Keratinocyte (primary cell): ENCODE data around the gene ECT2L.

Experiments used
- CTCF ChIP-seq, 3 experiments: IDR thresholded peaks in 1 of 3; conservative IDR thresholded peaks in 1 of 3; optimal IDR thresholded peaks in 1 of 3; 2 replicates in 2 of 3; 3 replicates in 1 of 3; pipeline versions ENCODE3 to v1.5.1; 2011; ENCODE audit warnings: low read length in 3 of 3, mild to moderate bottlenecking in 3 of 3, moderate library complexity in 2 of 3, control low read depth in 1 of 3, inconsistent platforms in 1 of 3; ENCODE audit not compliant: insufficient read depth in 2 of 3; ENCODE audit errors: extremely low read depth in 1 of 3
- EZH2 ChIP-seq: IDR thresholded peaks from one replicate; pipeline ENCODE4 v1.6.1; 2012; ENCODE audit warnings: inconsistent platforms, mild to moderate bottlenecking, low read length, moderate library complexity

GRCh38 chr6:138847884-138848283 is 52.0 kb downstream of the ECT2L start:
- TF ChIP-seq EZH2 (no peak), CTCF (optimal IDR thresholded peaks at IDR 0.05 in 1 of 3, IDR thresholded peaks at IDR 0.05 in 1 of 3, conservative IDR thresholded peaks at IDR 0.05 in 1 of 3; ENCODE audit: extremely low read depth in 1 of 3, insufficient read depth in 2 of 3, low read length in 3 of 3) (no peak)
